ENCODE data around the gene NDST4. TPM values are rescaled to one million over a fixed set of nuclear protein-coding genes. Genes with fewer than 3 reads are reported as not detected.

The NDST4 gene
- total RNA-seq, 4 donors from 2014 or later: 0.83 TPM; not detected in 3

DNA sequence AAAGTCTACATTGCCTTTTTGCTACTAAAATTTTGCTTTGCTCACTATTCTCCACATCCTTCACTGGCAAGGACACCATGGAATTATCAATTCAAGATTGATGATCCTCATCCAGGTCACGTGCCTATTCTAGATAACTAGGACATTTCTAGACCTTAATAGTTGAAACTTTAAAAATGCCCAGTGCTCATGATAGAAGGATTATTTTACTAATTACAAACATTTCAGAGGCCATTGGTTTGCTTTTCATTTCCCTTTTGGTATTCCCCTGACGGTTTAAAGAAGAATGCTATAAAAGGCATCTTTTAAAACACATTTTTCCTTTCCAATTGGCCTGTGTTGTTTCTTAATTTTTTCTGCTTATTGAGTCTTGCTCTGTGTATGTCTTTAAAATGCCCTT is 249.4 kb downstream of the NDST4 start:
- intact Hi-C loops (cut with DNase I): no loop called here
- Histone ChIP-seq H3K27me3 (no peaks in the 10 kb centered on the region), H3K36me3 (no peaks in the 10 kb centered on the region), H3K9me3 (no peaks in the 10 kb centered on the region), H3K4me3 (replicated peaks in 1 of 3) (no peak overlapping the region), H3K27ac (no peak overlapping the region), H3K4me1 (no peaks in the 10 kb centered on the region)
- DNase-seq: no peak
- TF ChIP-seq, protein P1, sequence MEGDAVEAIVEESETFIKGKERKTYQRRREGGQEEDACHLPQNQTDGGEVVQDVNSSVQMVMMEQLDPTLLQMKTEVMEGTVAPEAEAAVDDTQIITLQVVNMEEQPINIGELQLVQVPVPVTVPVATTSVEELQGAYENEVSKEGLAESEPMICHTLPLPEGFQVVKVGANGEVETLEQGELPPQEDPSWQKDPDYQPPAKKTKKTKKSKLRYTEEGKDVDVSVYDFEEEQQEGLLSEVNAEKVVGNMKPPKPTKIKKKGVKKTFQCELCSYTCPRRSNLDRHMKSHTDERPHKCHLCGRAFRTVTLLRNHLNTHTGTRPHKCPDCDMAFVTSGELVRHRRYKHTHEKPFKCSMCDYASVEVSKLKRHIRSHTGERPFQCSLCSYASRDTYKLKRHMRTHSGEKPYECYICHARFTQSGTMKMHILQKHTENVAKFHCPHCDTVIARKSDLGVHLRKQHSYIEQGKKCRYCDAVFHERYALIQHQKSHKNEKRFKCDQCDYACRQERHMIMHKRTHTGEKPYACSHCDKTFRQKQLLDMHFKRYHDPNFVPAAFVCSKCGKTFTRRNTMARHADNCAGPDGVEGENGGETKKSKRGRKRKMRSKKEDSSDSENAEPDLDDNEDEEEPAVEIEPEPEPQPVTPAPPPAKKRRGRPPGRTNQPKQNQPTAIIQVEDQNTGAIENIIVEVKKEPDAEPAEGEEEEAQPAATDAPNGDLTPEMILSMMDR (IDR thresholded peaks at IDR 0.05): no peak
- no peak for TF ChIP-seq POLR2A (IDR thresholded peaks at IDR 0.05)
- WGBS, 2 donors: 73 to 80% methylated on average over 2 of the region's 2 CpGs

DNA sequence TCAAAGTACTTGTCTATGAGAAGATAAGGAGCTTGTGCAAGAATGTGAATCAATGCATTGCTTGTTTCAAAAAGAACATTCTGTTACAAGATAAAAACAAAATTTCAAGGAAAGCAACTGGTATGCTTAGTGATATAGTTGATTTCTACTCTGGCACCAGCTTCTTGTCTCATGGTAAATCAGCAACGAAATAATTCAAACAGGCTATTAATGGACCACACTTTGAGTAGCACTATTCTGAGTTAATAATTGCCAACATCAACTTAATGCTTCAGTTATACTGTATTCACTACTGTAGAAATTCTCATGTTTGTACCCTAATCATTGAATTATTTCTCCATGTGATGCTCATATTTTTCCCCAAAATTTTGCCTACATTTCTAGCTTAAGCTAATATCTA is 252.6 kb downstream of the NDST4 start:
- Histone ChIP-seq H3K9me3 (no peaks in the 10 kb centered on the region), H3K4me1 (no peaks in the 10 kb centered on the region), H3K27me3 (no peaks in the 10 kb centered on the region), H3K36me3 (no peaks in the 10 kb centered on the region), H3K4me3 (replicated peaks in 1 of 3) (no peak overlapping the region), H3K27ac (no peak overlapping the region)
- no peak for DNase-seq
- TF ChIP-seq, protein P1 (IDR thresholded peaks at IDR 0.05): no peak
- no peak for TF ChIP-seq POLR2A (IDR thresholded peaks at IDR 0.05)
- intact Hi-C loops (cut with DNase I): no loop called here
- WGBS, 2 donors: 68 to 80% methylated on average over 1 of the region's 1 CpG

DNA sequence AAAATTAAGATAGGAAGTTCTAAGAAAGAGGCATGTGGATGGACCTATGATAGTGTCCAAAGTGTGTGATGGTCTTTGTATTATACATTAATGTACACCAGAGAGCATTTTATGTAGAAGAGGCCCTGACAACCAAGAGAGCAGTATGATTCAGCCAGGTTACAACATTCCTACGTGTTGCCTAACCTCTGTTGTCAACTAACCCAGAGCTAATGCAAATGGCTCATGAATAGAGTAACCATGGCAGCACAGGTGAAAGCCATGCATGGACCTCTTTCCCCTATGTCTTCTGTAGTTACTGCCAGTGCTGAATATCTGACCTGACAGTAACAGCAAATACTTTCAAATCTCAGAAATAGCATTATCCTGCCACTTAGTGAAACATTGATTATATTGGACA is 255.6 kb downstream of the NDST4 start:
- no peak for DNase-seq
- no peak overlapping the region for H3K27ac ChIP-seq
- intact Hi-C loops (cut with DNase I): no loop called here
- 52 to 55% methylated on average over 1 of the region's 1 CpG for WGBS, 2 donors
- no peaks in the 10 kb centered on the region for H3K4me1 ChIP-seq
- no peaks in the 10 kb centered on the region for H3K9me3 ChIP-seq
- H3K27me3 ChIP-seq: no peaks in the 10 kb centered on the region
- TF ChIP-seq POLR2A (IDR thresholded peaks at IDR 0.05): no peak
- TF ChIP-seq, protein P1 (IDR thresholded peaks at IDR 0.05): no peak
- no peaks in the 10 kb centered on the region for H3K36me3 ChIP-seq
- H3K4me3 ChIP-seq (replicated peaks in 1 of 3): no peak overlapping the region

DNA sequence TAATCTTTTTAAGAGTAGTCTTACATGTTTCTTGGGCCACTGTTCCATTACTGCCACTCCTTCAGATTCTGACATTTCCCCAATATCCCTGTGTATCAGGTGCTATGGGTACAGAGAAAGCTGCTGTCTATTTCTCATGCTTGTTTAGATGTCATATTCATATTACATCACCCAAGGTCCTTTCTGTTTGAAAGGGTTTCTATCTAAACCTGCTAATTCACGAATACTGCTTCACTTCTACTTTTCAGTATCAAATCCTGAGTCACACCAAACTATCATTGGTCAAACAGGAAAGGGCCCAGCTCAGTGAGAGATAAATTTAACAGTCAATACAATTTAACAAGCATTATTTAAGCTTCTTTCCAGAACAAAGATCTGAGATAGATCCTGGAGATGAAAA is 273.4 kb downstream of the NDST4 start:
- Histone ChIP-seq H3K27ac (no peak overlapping the region), H3K27me3 (no peaks in the 10 kb centered on the region), H3K4me3 (replicated peaks in 1 of 3) (no peak overlapping the region), H3K4me1 (no peaks in the 10 kb centered on the region), H3K36me3 (no peaks in the 10 kb centered on the region), H3K9me3 (no peaks in the 10 kb centered on the region)
- TF ChIP-seq, protein P1 (IDR thresholded peaks at IDR 0.05): no peak
- no peak for TF ChIP-seq POLR2A (IDR thresholded peaks at IDR 0.05)
- DNase-seq: no peak
- 53 to 80% methylated on average over 1 of the region's 1 CpG for WGBS, 2 donors
- intact Hi-C loops (cut with DNase I): no loop called here

DNA sequence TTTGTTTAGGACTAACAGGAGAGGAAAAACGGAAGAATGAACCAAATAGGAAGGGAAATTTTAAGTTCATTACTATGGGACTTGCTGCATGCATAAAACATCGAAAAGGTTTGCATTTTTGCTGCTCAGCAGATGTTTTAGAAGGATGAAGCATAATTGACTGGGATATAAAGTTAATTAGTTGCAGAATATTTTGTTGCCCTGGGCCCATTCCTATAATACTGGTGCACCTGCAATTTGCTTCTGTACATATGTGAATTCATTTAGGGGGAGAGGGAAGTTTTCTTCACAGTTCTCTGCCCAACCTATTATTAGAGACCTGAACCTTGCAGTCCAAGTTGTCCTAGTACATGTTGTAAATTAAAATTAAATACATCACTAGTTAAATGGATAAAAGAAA is 282.8 kb downstream of the NDST4 start:
- no peaks in the 10 kb centered on the region for H3K4me1 ChIP-seq
- H3K4me3 ChIP-seq (replicated peaks in 1 of 3): no peak overlapping the region
- intact Hi-C loops (cut with DNase I): no loop called here
- 86 to 89% methylated on average over 2 of the region's 2 CpGs for WGBS, 2 donors
- no peak overlapping the region for H3K27ac ChIP-seq
- H3K36me3 ChIP-seq: no peaks in the 10 kb centered on the region
- TF ChIP-seq, protein P1 (IDR thresholded peaks at IDR 0.05): no peak
- TF ChIP-seq POLR2A (IDR thresholded peaks at IDR 0.05): no peak
- no peak for DNase-seq
- H3K9me3 ChIP-seq: no peaks in the 10 kb centered on the region
- no peaks in the 10 kb centered on the region for H3K27me3 ChIP-seq

Measured in thyroid gland (tissue), 4 donors.